HG03457 (cell line): ENCODE results near the gene DPYSL4.
"Not testable (repeated sequence)": the region's sequence is repeated elsewhere in the genome, so short reads cannot be mapped to it uniquely, and the experiment has no call there.

Experiments used
- ATAC-seq: cut with Tn5 transposase; IDR thresholded peaks from one replicate; pipeline ENCODE4 v1.9.1; 2021; ENCODE audit warnings: moderate number of reproducible peaks; ENCODE audit not compliant: unreplicated experiment

The DPYSL4 gene

DNA sequence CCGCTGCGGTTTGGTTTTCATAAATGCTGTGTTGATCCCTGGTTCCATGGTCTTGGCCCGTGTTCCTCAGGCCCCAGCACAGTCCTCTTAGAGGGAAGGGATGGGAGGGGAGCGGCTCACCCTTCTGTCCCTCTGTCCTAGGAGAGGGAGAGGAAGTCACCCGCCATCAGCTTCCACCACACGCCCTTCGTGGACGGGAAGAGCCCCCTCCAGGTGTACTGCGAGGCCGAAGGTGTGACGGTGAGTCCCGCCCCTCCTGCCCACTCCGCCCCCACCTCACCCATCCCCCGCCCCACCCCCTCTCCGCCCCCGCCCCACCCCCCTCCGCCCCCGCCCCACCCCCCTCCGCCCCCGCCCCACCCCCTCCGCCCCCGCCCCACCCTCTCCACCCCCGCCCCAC is 37.5 kb upstream of the DPYSL4 start:
- no peak for ATAC-seq

- ATAC-seq, result no peak
These were observed 36.8 kb upstream of the DPYSL4 start for GRCh38 chr10:132149917-132150316.

DNA sequence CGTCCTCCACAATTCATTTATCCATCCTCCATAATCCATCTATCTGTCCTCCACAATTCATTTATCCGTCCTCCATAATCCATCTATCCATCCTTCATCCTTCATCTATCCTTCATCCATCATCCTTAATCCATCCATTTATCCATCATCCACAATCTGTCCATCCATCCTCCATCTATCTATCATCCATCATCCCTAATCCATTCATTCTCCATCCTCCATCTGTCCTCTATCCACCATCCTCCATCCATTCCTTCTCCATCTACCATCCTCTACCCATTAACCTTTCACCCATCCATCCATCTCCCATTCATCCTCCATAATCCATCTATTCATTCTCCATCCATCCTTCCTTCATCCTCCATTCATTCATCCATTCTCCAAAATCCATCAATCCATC is 36.0 kb upstream of the DPYSL4 start:
- no peak for ATAC-seq

DNA sequence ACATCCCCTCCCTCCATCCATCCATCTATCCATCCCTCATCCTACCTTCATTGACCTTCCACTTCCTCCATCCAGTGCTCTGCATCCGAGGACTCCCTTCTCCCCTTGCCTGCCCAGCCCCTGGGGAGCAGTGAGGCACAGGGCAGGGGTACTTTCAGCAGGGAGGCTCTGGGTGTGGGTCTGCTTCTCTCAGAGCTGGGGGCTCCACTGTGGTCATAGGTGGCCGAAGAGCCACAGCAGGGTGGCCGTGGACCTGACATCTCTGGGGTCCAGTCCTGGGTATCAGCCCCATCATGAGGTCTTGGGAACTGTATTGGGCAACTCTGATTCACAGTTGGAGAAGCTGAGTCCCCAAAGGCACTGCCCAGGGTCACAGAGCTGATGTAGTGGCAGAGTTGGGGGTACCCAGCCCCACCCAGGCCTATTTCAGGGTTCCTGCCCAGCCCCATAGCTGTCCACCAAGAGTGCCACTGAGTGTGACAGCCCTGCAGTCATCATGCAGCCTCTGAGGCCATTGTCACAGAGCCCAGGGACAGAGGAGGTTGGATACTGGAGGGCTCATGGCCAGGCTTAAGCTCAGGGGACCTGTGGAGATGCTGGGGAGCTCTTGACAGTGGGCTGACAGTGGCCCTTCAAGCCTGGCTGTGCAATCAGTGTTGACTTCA is 35.3 kb upstream of the DPYSL4 start:
- ATAC-seq, result no peak

DNA sequence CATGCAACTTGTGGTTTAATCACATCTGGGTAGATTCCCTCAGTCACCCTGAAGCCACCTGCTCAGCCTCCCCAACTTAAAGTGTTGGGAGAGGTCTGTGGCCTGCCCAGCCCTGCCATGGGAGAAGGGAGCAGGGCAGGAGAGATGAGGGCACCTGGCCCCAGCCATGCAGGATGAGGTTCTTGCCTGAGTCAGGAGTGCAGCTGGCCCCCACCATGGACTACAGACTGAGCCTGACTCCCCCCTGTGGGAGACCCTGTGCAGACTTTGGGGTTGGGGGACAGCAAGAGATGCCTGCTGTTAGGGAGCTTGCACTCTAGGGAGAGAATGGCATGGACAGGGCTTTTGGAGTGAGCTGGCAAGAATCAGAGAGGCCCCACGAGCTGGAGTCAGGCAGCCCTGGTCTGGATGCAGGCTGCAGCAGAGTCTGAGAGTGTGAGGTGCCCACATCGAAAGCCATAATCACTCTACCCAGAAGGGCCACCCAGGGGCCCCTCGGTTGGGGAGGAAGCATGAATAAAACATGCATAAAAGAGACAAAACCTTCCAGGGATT is 34.7 kb upstream of the DPYSL4 start:
- no peak for ATAC-seq

- ATAC-seq, result no peak
These were observed 33.7 kb upstream of the DPYSL4 start for GRCh38 chr10:132152896-132153580.

- ATAC-seq, result no peak
These were observed 33.0 kb upstream of the DPYSL4 start for GRCh38 chr10:132153616-132154217.

DNA sequence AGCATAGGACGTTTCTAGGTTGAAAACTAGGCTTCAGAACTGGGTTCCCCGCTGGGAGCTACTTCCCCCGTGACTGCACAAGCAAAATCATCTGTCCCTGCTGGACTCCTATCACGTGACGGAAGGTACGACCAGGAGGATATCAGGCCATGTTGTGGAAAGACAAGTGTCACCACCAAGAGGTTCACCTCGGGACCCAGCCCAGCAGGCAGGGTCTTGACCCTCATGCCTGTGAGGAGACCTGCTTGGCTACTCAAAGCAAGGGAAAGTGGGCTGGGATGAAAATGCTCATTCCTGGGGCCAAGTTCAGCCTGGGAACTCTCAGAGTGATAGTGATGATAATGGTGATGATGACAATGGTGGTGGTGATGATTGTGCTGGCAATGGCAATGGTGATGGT is 32.3 kb upstream of the DPYSL4 start:
- ATAC-seq, result no peak

GRCh38 chr10:132154931-132155330 is 31.8 kb upstream of the DPYSL4 start:
- ATAC-seq, result no peak

GRCh38 chr10:132155723-132156381 is 30.9 kb upstream of the DPYSL4 start:
- ATAC-seq, result no peak

GRCh38 chr10:132156382-132156781 is 30.4 kb upstream of the DPYSL4 start:
- no peak for ATAC-seq

GRCh38 chr10:132157101-132157500 is 29.6 kb upstream of the DPYSL4 start:
- ATAC-seq, result no peak

DNA sequence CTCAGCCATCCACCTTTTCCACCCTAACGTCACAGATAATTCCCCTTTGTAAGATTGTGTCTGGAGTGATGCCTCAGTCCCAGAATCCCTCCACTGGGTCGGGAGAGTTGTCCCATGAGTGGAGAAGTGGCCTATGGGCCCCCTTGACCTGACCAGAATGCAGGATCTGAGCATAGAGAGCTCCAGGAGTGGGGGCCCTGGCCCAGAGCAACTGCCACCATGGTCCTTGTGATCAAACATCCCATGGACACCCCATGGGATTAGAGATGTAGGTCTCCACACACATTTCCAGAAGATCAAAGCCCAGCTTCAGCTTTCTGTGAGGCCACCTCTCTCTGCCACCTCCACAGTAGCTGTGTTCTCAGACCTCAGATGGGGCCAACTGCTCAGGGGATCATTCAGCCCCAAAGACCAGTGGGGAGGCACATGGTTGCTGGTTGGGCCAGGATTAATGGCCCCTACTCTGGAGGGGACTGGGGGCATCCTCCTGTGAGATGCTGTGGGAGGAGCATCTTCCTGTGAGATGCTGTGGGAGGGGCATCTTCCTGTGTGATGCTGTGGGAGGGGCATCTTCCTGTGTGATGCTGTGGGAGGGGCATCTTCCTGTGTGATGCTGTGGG is 28.5 kb upstream of the DPYSL4 start:
- no peak for ATAC-seq

GRCh38 chr10:132158823-132159222 is 27.9 kb upstream of the DPYSL4 start:
- ATAC-seq, result no peak

- not testable (repeated sequence) for ATAC-seq
These were observed 27.2 kb upstream of the DPYSL4 start for GRCh38 chr10:132159302-132160230.

DNA sequence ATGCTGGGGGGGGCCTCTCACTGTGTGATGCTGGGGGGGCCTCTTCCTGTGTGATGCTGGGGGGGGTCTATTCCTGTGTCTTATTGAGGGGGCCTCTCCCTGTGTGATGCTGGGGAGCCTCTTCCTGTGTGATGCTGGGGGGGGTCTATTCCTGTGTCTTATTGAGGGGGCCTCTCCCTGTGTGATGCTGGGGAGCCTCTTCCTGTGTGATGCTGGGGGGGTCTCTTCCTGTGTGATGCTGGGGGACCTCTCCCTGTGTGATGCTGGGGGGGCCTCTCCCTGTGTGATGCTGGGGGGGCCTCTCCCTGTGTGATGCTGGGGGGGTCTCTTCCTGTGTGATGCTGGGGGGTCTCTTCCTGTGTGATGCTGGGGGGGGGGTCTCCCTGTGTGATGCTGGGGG is 26.5 kb upstream of the DPYSL4 start:
- ATAC-seq, result not testable (repeated sequence)

DNA sequence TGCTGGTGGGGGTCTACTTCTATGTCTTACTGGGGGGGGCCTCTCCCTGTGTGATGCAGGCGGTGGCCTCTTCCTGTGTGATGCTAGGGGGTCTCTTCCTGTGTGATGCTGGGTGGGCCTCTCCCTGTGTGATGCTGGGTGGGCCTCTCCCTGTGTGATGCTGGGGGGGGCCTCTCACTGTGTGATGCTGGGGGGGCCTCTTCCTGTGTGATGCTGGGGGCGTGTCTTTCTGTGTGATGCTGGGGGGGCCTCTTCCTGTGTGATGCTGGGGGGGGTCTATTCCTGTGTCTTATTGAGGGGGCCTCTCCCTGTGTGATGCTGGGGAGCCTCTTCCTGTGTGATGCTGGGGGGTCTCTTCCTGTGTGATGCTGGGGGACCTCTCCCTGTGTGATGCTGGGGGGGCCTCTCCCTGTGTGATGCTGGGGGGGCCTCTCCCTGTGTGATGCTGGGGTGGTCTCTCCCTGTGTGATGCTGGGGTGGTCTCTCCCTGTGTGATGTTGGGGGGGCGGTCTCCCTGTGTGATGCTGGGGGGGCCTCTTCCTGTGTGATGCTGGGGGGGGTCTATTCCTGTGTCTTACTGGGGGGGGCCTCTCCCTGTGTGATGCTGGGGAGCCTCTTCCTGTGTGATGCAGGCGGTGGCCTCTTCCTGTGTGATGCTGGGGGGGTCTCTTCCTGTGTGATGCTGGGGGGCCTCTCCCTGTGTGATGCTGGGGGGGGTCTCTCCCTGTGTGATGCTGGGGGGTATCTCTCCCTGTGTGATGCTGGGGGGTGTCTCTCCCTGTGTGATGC is 25.7 kb upstream of the DPYSL4 start:
- not testable (repeated sequence) for ATAC-seq

GRCh38 chr10:132162021-132162531 is 24.7 kb upstream of the DPYSL4 start:
- no peak for ATAC-seq
